ENCODE data around the gene SLC22A23.

Gene SLC22A23

GRCh38 chr6:3280866-3281465 lies 175.9 kb downstream of the SLC22A23 start:
- DNase-seq, result no peak

GRCh38 chr6:3280091-3280490 lies 176.8 kb downstream of the SLC22A23 start:
- DNase-seq, result peak; percentile 52

GRCh38 chr6:3278691-3279090 lies 178.2 kb downstream of the SLC22A23 start:
- DNase-seq, result no peak

- no peak for DNase-seq
These were observed 178.9 kb downstream of the SLC22A23 start for GRCh38 chr6:3277851-3278416.

- DNase-seq, result no peak
These were observed 179.6 kb downstream of the SLC22A23 start for GRCh38 chr6:3277251-3277650.

GRCh38 chr6:3276174-3277167 lies 180.4 kb downstream of the SLC22A23 start:
- no peak for DNase-seq

- no peak for DNase-seq
These were observed 182.9 kb downstream of the SLC22A23 start for GRCh38 chr6:3273707-3274521.

- no peak for DNase-seq
These were observed 183.8 kb downstream of the SLC22A23 start for GRCh38 chr6:3272911-3273547.

GRCh38 chr6:3271756-3272155 lies 185.1 kb downstream of the SLC22A23 start:
- DNase-seq, result no peak

GRCh38 chr6:3270258-3270657 lies 186.6 kb downstream of the SLC22A23 start:
- no peak for DNase-seq

- no peak for DNase-seq
These were observed 187.4 kb downstream of the SLC22A23 start for GRCh38 chr6:3269281-3269975.

GRCh38 chr6:3268680-3269079 lies 188.2 kb downstream of the SLC22A23 start:
- no peak for DNase-seq

- DNase-seq, result no peak
These were observed 189.7 kb downstream of the SLC22A23 start for GRCh38 chr6:3267162-3267561.

- peak; percentile 67 for DNase-seq
These were observed 190.7 kb downstream of the SLC22A23 start for GRCh38 chr6:3266170-3266569.

- peak; percentile 46 for DNase-seq
These were observed 191.2 kb downstream of the SLC22A23 start for GRCh38 chr6:3265671-3266070.

GRCh38 chr6:3264356-3264755 lies 192.5 kb downstream of the SLC22A23 start:
- no peak for DNase-seq

- DNase-seq, result peak; percentile 56
These were observed 193.8 kb downstream of the SLC22A23 start for GRCh38 chr6:3263096-3263495.

- DNase-seq, result no peak
These were observed 194.9 kb downstream of the SLC22A23 start for GRCh38 chr6:3261921-3262320.

- no peak for DNase-seq
These were observed 195.4 kb downstream of the SLC22A23 start for GRCh38 chr6:3261518-3261820.

GRCh38 chr6:3260772-3261517 lies 195.9 kb downstream of the SLC22A23 start:
- no peak for DNase-seq

- DNase-seq, result peak; percentile 52
These were observed 196.6 kb downstream of the SLC22A23 start for GRCh38 chr6:3260296-3260695.

All from NCI-H82 (cell line).